Activated B cell treated with CpG ODN at 0.5 μM for 24 hours (primary cell): ENCODE results near the gene DNM2. TPM values are rescaled to one million over a fixed set of nuclear protein-coding genes. Genes with fewer than 3 reads are reported as not detected.

Experiments
- ATAC-seq: fragments of 200-7000 bp; cut with Tn5 transposase; one replicate; pipeline ENCODE4 v1.10.0; 2021; ENCODE audit warnings: low read depth, mild to moderate bottlenecking, moderate library complexity
- CTCF ChIA-PET: fragments of 350-600 bp; sonication (Branson Sonifier 250); formaldehyde crosslinking; loops from one replicate; lab custom pipeline; 2021; ENCODE audit warnings: antibody characterized with exemption; lab: Charles Lee
- POLR2A ChIA-PET: fragments of 350-600 bp; sonication (Branson Sonifier 250); formaldehyde crosslinking; loops from one replicate; lab custom pipeline; 2021; ENCODE audit warnings: antibody characterized with exemption; lab: Charles Lee
- DNase-seq: peaks from one replicate; pipeline ENCODE4 v3.0.0; 2022
- H3K27ac Mint-ChIP-seq: one replicate; pipeline ENCODE4 v1.8.0; 2020; ENCODE audit warnings: mixed read lengths
- H3K27me3 Mint-ChIP-seq: one replicate; pipeline ENCODE4 v1.8.0; 2021; ENCODE audit warnings: mixed read lengths
- H3K36me3 Mint-ChIP-seq: one replicate; pipeline ENCODE4 v1.8.0; 2021; ENCODE audit warnings: low read depth, mixed read lengths
- H3K4me1 Mint-ChIP-seq: one replicate; pipeline ENCODE4 v1.8.0; 2021; ENCODE audit warnings: mixed read lengths
- H3K4me3 Mint-ChIP-seq: one replicate; pipeline ENCODE4 v1.8.0; 2020; ENCODE audit warnings: mild to moderate bottlenecking, mixed read lengths
- H3K9me3 Mint-ChIP-seq: one replicate; pipeline ENCODE4 v1.8.0; 2020; ENCODE audit warnings: mixed read lengths
- intact Hi-C: fragments of 100-400 bp; cut with micrococcal nuclease; formaldehyde crosslinking; loops from one replicate; pipeline ENCODE4 v1.15.1; 2024
- total RNA-seq: library from RNA; stranded (reverse); gene quantifications from 2 replicates; pipeline ENCODE4 v1.2.3, GENCODE V29; 2022
- TF ChIP-seq, protein P1 (sequence below): fragments of 200-600 bp; IDR thresholded peaks from one replicate; pipeline ENCODE4 v1.8.0; 2022; ENCODE audit warnings: antibody characterized with exemption, mild to moderate bottlenecking

DNM2 gene
- total RNA-seq, 1 donor from 2014 or later = 257 TPM

DNA sequence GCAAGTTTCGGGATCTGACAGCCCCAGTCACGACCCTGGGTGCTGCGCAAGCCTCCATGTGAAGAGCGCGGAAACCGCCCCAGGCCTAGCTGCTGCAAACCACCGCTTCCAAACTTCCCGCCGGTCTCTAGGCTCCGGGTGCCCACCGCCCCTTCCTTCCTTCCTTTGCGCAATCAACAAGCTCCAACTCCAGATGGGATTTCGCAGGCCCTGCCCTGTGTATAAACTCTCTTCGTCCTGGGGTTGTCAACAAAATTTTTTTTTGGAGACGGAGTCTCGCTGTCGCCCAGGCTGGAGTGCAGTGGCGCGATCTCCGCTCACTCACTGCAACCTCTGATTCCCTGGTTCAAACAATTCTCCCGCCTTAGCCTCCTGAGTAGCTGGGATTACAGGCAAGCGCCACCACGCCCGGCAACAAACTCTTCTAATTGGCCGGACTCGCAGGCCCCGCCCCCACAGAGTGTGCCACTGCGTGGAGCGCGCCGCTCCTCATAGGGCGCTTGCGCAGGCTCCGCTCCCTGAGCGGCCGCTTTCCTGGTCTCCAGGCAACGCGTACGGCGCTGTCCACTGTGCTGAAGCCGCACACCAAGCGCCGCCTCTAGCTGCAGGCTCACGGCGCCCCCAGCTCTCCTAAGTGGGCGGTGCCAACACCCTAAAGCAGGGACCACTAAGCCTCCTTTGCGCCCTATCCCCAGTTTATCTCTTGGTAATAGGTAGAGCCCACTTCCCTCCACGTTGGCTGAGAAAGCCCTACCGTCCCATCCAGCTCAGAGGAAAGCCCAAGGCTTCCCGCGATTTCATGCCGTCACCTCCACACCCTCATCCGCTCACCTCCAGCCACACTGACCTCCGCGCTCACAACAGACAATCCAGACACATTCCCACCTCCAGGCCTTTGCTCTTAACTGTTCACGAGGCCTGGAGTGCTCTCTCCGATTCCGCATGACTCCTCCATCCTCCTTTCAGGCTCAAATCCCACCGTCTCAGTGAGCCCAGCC lies 22.2 kb upstream of the DNM2 start:
- peak; percentile 98 for ATAC-seq
- intact Hi-C loops = loop anchor here (1.0 to 5.0 kb wide), 5 partner anchors 42 to 292 kb away; partner anchors contain the start of genes CDC37, CDKN2D and KRI1
- H3K4me3 Mint-ChIP-seq = peak overlapping the region; percentile 76
- peaks cover 17% of the 10 kb centered on the region for H3K4me1 Mint-ChIP-seq
- TF ChIP-seq, protein P1, sequence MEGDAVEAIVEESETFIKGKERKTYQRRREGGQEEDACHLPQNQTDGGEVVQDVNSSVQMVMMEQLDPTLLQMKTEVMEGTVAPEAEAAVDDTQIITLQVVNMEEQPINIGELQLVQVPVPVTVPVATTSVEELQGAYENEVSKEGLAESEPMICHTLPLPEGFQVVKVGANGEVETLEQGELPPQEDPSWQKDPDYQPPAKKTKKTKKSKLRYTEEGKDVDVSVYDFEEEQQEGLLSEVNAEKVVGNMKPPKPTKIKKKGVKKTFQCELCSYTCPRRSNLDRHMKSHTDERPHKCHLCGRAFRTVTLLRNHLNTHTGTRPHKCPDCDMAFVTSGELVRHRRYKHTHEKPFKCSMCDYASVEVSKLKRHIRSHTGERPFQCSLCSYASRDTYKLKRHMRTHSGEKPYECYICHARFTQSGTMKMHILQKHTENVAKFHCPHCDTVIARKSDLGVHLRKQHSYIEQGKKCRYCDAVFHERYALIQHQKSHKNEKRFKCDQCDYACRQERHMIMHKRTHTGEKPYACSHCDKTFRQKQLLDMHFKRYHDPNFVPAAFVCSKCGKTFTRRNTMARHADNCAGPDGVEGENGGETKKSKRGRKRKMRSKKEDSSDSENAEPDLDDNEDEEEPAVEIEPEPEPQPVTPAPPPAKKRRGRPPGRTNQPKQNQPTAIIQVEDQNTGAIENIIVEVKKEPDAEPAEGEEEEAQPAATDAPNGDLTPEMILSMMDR = no peak
- ChIA-PET CTCF (interaction anchor here (1.5 kb wide), 1 partner anchor 114 kb away, joined by 4 read pairs; no protein-coding TSS in a partner anchor), POLR2A (interaction anchor here (0.5 to 1.4 kb wide), 8 partner anchors 19 to 1903 kb away, joined by 3 to 9 read pairs (median 4); partner anchors contain the start of gene ATG4D)
- DNase-seq = peak; percentile 79
- peaks cover 20% of the 10 kb centered on the region for H3K36me3 Mint-ChIP-seq
- peak overlapping the region; percentile 26 for H3K27ac Mint-ChIP-seq
- no peaks in the 10 kb centered on the region for H3K9me3 Mint-ChIP-seq
- H3K27me3 Mint-ChIP-seq = peaks cover 5% of the 10 kb centered on the region

DNA sequence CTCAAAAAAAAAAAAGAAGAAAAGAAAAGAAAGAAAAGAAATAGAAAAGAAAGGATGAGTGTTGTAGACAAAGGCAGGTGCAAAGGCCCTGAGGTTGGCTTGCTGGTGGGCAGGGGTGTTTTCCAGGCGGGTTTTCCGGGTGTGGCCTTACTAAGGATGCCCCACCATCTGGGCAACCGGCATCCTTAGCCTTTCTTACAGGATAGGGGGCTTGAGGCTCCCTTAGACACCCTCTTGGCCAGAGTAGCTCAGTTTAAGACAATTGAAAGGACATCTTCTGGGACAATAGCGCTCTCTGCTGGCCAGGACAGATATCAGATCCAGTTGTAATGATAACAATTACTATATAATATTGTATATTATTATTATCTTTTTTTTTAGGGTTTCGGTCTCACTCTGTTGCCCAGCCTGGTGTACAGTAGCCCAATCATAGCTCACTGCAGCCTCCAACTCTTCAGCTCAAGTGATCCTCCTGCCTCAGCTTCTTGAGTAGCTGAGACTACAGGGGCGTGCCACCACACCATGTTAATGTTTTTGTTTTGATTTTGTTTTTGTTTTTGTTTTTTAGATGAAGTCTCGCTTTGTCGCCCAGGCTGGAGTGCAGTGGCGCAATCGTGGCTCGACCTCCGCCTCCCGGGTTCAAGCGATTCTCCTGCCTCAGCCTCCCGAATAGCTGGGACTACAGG lies 18.1 kb upstream of the DNM2 start:
- Mint-ChIP-seq H3K4me1 (peaks cover 26% of the 10 kb centered on the region), H3K36me3 (peaks cover 5% of the 10 kb centered on the region), H3K27ac (no peak overlapping the region), H3K27me3 (peaks cover 5% of the 10 kb centered on the region), H3K9me3 (no peaks in the 10 kb centered on the region), H3K4me3 (no peak overlapping the region)
- intact Hi-C loops = loop anchor here (1.0 to 5.0 kb wide), 4 partner anchors 118 to 217 kb away; partner anchors contain the start of genes CDKN2D and KRI1
- peak; percentile 28 for DNase-seq
- CTCF ChIA-PET = interaction anchor here (0.5 to 4.3 kb wide), 21 partner anchors 18 to 480 kb away, joined by 3 to 44 read pairs (median 4); partner anchors contain the start of gene DNM2
- no peak for ATAC-seq
- TF ChIP-seq, protein P1 = peak; percentile 60
- POLR2A ChIA-PET = interaction anchor here (0.9 to 3.4 kb wide), 4 partner anchors 18 to 136 kb away, joined by 4 to 22 read pairs (median 6); partner anchors contain the start of gene DNM2

DNA sequence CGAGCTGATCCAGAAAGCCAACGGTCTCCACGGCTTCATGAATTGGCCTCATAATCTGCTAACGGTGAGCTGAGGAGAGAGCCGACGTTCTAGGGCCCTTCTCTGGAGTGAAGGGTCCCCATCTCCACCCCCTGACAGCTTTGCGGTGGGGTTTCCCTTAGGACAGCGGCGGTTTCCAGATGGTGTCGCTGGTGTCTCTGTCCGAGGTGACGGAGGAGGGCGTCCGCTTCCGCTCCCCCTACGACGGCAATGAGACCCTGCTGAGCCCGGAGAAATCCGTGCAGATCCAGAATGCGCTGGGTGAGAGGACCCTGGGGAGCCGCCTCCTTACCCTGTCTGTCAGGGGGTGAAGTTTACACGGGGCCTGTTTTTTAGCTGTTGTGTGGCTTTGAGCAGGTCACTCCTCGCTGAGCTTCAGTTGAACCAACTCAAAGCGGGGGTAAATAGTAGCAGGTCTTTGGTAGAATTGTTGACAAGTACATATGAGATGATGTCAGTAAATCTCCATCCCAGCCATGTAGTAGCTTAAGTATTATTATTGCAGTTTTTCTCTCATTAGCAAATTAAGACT lies 15.8 kb upstream of the DNM2 start:
- H3K36me3 Mint-ChIP-seq = peaks cover 5% of the 10 kb centered on the region
- DNase-seq (peak; percentile 31), ATAC-seq (peak; percentile 29)
- peak overlapping the region; percentile 93 for H3K4me3 Mint-ChIP-seq
- TF ChIP-seq, protein P1 = no peak
- intact Hi-C loops = loop anchor here (1.0 kb wide), 1 partner anchor 133 kb away; no protein-coding TSS in a partner anchor
- peaks cover 2% of the 10 kb centered on the region for H3K27me3 Mint-ChIP-seq
- peak overlapping the region; percentile 85 for H3K27ac Mint-ChIP-seq
- H3K9me3 Mint-ChIP-seq = no peaks in the 10 kb centered on the region
- ChIA-PET POLR2A (interaction anchor here (0.5 to 3.4 kb wide), 17 partner anchors 15 to 431 kb away, joined by 3 to 22 read pairs (median 4); partner anchors contain the start of genes DNM2, ICAM1, ICAM5 and TMED1), CTCF (interaction anchor here (0.8 to 4.3 kb wide), 13 partner anchors 15 to 298 kb away, joined by 3 to 44 read pairs (median 4); partner anchors contain the start of gene DNM2)
- H3K4me1 Mint-ChIP-seq = peaks cover 12% of the 10 kb centered on the region

DNA sequence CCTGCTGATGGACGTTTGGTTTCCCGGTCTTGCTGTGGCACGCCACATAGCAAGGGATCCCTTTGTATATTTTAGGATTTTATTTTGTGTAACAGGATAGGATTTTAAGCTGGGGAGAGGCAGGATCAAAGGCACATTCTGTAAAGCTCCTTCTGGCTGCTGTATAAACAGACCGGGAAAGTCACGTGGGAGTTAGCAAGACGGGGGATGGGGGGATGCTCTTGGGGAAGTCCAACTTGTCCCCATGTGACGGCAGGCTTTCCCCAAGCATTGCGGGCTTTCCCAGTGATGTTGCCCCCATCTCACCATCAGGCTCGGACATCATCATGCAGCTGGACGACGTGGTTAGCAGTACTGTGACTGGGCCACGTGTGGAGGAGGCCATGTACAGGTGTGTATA lies 10.9 kb upstream of the DNM2 start:
- H3K27me3 Mint-ChIP-seq = no peaks in the 10 kb centered on the region
- CTCF ChIA-PET = no interaction called here
- peaks cover 14% of the 10 kb centered on the region for H3K36me3 Mint-ChIP-seq
- H3K9me3 Mint-ChIP-seq = no peaks in the 10 kb centered on the region
- no peak for DNase-seq
- TF ChIP-seq, protein P1 = no peak
- no peak for ATAC-seq
- H3K4me1 Mint-ChIP-seq = peaks cover 4% of the 10 kb centered on the region
- H3K27ac Mint-ChIP-seq = no peak overlapping the region
- intact Hi-C loops = no loop called here
- H3K4me3 Mint-ChIP-seq = no peak overlapping the region
- POLR2A ChIA-PET = interaction anchor here (0.7 kb wide), 1 partner anchor 21 kb away, joined by 3 read pairs; no protein-coding TSS in a partner anchor
